GM19239 (cell line): ENCODE data around the gene PAEP.

Source experiments
- DNase-seq: peaks from one replicate; pipeline ENCODE4 v3.0.0; 2011; ENCODE audit warnings: low spot score; ENCODE audit not compliant: insufficient read length
- FAIRE-seq: peaks from 2 replicates; lab custom pipeline; 2011; peaks lifted over from hg19 to GRCh38; lab: Jason Lieb, UNC

The PAEP gene

DNA sequence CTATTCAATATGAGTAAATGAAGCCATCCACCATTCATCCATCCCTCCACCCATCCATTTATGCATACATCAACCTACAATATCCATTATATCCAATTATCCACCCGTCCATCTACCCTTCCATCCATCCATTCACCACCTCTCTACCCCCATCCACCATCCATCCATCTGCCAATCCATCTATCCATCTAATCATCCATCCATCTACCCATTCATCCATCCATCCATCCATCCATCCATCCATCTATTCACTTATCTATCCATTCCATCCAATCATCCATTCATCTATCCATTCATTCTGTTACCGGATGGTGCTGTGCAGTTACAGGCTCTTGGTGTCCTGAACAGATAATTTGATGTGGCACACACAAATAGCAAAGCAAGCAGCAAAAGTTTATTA lies 10.7 kb downstream of the PAEP start:
- no peak for DNase-seq
- no peak for FAIRE-seq

DNA sequence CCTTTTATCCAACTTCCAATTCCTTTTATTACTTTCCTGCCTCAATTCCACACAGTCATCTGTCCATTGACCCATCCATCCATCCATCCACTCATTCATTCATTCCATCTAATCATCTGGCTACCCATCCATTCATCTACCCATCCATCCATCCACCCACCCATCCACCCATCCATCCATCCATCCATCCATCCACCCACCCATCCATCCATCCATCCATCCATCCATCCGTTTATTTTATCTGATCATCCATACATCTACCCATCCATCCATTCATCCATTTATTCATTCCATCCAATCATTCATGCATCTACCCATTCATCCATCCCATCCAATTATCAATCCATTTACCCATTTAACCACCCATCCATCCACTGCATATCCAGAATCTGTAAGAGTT lies 11.6 kb downstream of the PAEP start:
- DNase-seq (no peak), FAIRE-seq (no peak)

DNA sequence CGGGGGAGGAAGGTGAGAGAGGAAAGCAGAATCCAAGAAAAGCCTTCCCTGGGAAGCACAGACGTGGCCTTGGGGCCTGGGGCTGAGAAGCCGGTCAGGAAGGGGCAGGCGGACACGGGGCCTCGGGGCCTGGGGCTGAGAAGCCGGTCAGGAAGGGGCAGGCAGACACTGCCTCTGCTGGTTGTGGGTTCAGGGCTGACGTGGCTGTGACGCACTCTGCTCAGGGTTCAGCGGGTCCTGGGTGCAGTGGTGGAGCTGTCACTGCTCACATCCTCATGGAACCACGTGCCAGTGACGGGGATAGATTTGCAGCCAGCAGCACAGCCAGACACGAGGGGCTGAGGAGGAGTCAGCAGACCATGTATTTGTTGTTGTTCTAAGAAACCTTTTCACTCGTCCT lies 12.8 kb downstream of the PAEP start:
- FAIRE-seq (no peak), DNase-seq (no peak)

DNA sequence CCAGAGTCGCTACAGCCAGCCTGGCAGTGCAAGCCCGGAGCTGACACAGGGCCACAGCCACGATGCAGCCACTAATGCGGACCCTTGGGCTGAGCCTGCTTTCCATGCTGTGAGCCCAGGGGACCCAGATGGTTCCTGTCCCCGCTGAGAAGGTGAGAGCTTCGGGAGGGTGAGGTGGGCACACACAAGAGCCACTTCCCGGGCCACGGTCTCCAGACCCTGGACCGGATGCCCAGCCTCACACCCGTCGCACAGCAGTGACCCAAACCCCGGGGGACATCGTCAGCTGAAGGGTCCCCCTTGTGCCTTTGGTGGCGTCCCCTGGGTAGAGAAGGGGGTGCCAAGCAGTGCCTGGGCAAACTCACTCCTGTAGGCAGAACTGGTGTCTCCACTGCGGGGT lies 13.4 kb downstream of the PAEP start:
- no peak for FAIRE-seq

DNA sequence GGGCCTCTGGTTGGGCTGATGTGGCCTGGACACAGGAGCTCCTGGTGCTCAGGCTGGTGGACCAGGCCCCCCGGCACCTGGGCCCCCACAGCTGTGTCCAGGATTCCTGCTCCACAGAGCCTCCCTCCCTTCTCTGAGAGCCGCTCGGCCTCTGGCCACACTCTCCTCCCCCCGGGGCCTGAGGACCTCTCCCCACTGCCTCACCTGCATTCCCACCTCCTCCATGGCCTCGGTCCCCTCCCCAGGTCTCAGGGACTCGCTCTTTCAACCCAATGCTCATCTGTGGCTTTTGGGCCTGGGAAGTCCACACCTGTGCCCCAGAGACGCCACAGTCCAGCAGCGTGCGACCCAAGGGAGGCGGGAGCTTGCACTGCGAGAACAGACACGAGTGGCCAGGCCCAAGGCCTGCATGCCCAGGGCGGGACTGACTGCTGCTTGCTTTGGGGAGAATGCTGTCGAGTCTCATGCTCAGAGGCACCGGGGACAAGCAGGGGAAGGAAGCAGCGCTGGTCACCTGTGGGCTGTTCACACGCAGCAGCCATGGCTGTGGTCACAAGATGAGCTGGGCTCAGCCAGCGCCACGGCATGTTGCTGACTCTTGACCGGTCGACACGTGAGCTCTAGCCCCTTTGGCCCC lies 14.6 kb downstream of the PAEP start:
- DNase-seq (no peak), FAIRE-seq (no peak)

More for the DNA sequence above, 13.4 kb downstream of the PAEP start:
- DNase-seq = no peak

DNA sequence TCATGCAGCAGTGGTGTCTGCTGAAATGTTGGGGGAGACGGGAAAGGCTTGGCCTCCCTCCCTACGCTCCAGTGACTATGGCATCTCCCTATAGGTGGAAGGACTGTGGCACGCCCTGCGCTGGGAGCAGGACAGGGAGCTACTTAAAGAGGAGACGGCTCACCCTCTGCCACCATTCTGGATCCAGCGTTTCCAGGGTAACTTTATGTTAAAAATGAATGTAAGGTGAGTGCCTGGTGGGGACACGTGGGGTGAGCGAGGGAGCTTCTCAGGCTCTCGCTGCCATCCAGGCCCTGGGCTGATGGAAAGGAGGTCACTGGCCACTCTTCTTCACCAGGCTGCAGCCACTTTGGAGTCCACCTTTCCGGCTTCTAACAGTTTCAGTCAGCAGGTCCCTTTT lies 15.7 kb downstream of the PAEP start:
- FAIRE-seq = no peak
- no peak for DNase-seq

DNA sequence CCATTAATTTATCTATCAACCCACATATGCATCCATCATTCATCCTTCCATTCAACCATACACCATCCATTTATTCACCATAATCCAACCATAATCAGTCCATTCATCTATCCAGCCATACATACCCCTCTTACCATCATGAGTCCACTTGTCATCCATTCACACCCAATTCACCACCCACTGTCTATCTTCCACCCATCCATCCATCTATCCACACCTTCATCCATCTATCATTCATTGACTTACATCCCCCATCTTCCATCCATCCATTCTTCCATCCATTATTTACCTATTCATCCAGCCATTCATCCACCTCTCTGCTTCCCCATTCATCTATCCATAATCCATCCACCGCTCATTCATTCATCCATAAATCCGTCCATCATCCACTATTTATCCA lies 17.8 kb downstream of the PAEP start:
- DNase-seq (no peak), FAIRE-seq (no peak)

DNA sequence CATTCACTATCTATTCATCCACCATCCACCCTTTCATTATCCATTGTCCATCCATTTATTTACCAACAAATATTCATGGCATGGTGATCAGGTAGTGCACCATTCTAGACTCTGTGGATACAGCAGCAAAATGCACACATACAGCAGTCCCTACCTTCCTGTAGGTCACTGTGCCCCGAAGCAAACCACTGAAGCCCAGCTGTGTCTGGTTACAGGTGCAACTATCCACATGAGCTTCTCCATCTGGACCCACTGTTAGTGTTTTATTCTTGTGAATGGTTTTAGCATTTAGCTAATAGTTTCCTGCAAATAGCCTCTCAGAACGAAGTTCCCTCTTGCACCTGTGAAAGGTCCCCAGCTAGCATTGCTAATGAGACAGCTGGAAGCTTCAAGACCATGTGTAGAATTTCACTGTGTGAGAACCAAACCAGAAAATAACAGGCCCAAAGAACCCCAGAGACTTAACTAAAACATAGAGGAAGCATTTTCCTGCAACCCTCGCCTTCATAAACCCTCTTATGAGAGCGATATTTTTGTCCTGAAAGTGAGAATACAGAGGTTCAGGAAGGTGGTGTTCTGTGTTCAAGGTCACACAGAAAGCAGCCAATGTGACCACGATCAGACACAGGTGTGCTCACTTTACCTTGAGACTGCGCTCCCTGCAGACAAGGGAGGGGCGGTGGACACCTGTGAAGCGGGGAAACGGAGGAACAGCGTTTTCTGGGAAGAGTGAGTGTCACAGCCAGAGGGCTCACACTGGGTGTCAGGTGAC lies 18.5 kb downstream of the PAEP start:
- no peak for FAIRE-seq
- DNase-seq = no peak

DNA sequence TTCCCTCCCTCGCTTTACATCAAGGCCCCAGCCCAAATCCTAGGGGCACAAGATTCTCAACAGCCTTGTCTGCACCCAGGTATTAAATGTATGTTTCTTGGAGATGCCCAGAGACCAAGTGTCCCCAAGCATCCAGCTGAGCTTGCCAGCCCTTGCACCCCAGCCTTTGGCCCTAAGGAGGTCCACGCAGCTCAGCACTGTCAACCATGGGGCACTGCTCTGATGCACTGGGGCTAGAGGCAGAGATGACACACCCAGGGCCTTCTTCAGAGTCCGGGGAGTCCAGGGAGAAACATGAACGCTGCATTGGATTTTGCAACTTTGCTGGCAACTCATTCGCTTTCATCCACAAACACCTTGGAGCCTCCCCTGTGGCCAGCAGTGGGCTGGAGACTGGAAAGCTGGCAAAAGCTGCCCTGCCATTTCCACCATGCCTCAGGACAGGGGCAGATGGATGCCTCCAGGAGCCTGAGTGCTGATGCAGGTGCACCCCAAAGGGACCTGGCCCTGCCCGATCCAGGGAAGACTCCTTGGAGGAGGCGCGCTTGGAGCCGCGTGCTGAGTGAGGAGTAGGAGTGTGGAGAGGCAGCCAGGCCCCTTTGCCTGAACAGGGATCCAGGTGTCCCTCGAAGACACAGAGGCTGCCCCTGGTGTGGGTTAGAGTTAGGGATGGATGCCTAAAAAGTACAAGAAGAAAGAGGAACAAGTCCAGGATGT lies 19.3 kb downstream of the PAEP start:
- FAIRE-seq (no peak), DNase-seq (no peak)

DNA sequence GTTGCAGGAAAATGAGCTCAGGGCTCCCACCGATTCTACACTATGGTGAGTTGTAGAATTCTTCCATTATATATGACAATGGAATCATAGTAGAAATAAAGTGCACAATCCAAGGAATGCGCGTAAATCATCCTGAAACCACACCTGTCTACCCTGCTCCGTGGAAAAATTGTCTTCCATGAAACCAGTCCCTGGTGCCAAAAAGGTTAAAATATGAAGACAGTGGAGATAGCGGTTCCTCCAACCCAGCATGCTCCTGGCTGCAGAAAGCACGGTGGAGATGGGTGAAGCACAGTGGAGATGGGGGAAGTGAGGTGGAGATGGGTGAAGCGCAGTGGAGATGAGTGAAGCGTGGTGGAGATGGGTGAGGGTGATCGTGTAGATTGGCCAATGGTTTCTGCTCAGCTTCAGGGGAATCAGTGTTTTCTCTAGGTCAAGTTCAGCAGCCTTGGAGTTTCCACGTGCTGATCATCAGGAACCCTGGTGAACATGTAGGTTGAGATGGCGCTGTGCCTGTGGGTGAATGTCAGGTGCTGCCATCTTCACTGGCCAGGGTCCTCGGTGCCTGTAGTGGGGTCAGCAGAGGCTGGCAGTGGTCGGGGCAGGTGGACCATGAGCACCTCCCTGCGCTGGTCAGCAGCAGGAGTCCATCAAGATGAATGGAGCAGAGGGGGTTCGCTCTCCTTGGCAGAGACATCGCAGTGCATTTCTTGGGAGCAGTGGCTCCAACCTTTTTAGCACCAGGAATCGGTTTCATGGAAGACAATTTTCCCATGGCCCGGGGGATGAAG lies 20.3 kb downstream of the PAEP start:
- DNase-seq (no peak), FAIRE-seq (no peak)

DNA sequence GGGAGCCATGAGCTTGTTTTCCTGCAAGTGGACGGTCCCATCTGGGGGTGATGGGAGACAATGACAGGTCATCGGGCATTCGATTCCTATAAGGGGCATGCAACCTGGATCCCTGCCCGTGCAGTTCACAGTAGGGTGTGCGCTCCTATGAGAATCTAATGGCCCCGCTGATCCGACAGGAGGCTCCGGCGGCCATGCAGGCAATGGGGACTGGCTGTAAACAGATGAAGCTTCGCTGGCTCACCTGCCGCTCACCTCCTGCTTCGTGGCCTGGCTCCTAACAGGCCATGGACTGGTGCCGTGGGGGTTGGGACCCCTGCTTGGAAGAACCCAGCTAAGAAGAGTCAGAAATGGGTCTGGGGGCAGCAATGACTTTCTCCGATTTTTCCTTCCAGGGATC lies 21.0 kb downstream of the PAEP start:
- DNase-seq (no peak), FAIRE-seq (no peak)

DNA sequence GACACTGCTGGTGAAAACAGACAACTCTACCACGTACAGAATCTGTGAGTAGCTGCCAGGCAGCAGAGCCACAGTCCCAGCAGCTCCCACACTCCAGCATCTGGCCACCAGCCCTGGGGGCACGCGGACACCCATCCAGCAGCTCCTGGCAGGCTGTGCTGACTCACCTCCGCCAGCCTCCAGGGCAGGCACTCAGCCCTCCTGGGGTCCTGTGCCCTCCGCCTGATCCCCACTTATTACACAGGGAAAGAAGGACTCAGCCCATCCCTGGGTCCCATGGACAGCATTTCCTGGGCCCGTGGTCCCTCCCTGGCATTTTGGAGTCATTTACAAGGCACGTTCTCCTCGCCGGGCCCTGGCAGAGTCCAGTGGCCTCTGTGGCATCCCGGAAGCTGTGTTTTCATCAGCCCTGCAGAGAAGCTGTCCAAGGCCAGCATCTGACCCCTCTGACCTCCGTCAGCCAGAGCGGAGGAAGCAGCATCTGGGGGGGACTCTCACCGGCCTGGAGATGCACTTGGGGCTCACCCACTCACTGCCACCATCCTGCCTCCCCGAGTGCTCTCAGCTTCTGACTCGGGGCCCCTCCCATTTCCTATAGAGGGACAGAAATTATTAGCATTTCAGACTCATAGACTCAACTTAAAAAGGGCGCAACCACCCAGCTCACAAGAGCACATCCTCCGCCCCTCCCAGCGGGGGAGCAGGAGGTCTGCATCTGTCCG lies 21.6 kb downstream of the PAEP start:
- FAIRE-seq (no peak), DNase-seq (no peak)

DNA sequence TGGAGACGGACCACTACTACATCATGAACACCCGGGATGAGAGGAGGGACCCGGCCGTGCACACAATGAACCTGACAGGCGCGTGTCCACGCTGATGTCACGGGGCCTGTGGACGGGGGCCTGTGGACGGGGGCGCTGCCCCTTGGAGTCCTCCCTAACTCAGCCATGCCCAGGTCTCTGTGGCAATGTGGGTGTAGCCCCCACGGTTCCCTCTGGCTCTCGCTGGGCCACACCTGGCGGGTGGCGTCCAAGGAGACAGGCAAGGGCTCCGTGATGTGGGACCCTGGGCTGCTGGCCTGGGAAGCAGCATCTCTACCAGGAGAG lies 22.1 kb downstream of the PAEP start:
- FAIRE-seq = no peak
- no peak for DNase-seq

DNA sequence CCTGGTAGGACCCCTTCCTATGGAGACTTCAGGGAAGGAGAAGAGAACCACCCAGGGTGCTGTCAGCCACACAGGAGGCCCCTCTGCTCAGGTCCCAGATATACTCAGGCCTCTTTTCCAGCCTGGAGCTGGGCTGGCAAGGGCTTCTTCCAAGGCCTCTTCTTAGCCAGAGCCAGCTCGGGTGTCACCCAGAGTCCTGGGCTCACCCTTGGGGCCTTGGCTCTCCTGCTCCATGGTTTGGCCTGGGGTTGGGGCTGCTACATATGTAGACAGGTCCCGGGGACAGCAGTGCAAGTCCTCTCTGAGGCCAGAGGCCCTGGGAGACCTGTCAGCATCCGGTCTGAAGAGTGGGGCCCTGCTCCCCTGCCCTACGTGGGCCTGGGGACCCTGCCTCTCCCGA lies 22.8 kb downstream of the PAEP start:
- no peak for FAIRE-seq

DNA sequence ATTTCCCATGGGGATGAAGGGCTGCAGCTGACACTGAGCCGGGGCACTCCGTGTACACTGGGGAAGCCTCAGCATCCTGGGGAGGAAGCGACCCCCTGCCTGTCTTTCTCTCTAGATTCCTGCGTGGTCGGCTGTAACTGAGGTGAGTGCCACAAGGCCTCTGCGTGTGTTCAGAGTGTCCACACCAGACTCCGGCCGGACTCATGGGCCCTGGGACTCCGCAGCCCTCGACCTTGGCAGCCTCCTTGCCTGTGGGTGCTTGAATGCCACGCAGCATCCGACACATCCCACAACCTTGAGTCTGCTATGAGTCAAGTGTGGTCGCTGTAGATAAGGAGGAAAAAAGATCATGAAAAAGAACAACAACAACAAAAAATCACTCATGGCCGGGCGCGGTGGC lies 23.4 kb downstream of the PAEP start:
- FAIRE-seq (no peak), DNase-seq (no peak)

More for the DNA sequence above, 22.8 kb downstream of the PAEP start:
- DNase-seq = no peak

DNA sequence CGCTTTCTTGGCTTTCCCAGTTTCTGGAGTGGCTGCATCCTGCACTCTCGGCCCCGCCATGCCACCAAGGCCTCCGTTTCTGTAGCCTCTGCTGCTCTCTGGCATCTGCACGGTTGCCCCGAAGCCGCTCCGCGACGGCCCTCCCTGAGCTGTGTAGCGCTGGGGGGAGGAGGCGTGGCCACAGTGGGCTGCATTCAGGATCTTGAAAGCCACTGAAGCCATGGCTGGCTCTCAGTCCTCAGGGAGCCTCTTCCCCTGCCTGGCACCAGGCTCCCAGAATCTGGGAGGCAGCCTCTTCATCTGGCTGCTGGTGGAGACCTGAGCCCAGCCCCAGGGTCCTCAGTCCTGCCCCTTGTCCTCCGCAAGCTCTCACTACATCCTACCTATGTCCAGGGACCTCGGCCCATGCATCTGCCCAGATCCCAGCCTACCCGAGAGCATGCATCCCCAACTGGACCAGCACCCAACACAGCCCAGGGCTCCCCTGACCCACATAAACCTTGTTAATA lies 25.1 kb downstream of the PAEP start:
- DNase-seq (no peak), FAIRE-seq (no peak)

DNA sequence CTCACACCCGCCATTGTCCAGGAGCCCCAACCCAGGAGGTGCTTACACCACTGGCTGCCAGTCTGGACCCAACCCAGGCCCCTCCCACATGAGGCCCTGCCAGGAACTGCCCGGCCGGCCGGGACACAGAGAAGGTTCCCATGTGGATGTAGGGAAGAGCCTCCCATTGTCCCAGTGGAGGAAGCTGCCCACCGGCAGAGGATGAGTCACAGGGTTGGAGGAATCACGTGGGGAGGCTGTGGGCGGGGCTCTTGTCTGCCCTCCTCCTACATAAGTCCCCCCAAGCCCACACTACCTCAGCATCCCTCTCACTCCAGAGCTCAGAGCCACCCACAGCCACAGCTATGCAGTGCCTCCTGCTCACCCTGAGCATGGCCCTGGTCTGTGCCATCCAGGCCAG lies 26.1 kb downstream of the PAEP start:
- FAIRE-seq = no peak

DNA sequence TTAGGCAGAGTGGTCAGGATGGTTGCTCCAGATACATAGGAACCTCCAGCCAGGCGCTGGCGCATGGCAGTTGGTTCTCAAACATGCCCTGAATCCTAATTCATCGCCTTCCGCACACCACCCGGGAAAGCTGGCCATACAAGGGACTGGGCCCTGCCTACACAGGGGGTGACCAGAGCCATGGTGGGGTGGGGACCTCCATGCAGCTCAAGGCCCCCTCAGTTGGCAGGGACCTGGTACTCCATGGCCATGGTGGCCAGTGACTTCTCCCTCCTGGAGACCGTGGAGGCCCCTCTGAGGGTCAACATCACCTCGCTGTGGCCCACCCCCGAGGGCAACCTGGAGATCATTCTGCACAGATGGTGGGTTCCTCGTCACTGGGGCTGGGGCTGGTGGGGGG lies 26.8 kb downstream of the PAEP start:
- DNase-seq (no peak), FAIRE-seq (no peak)

More for the DNA sequence above, 26.1 kb downstream of the PAEP start:
- DNase-seq = no peak

DNA sequence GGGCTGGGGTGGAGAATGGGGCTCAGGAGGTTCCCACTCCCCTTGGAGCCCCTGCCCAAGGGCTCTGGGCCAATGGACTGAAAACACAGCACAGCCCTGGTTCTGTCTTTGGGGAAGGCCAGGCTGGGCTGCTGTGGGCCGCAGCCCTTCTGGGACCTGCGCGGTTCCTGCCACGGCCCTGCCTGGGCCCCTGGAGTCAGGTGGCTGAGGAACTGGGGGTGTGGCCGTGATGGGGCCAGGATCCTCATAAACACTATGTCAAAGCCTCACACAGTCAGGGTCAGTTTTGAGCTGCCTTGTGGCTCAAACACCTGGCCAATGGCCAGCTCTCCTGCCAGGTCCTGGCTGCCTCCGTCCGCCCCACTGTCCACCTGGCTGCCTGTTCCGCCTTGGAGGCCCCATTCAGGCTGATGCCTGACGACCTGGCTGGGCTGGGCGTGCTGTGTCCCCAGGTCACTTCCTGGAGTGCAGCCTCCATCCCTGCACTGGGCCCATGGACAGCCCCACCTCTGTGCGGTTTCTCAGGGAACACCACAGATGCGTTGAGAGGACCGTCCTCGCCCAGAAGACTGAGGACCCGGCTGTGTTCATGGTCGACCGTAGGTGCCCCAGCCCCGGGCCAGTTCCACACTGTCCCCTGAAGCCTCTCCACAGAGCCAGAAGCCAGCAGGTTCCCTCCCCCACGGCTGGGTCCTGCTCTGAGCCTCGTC lies 27.5 kb downstream of the PAEP start:
- FAIRE-seq (no peak), DNase-seq (no peak)
